HFFc6 (cell line): ENCODE data around the gene LRP2. TPM values are rescaled to one million over a fixed set of nuclear protein-coding genes. Genes with fewer than 3 reads are reported as not detected.

ENCODE experiments used
- DNase-seq: peaks from one replicate; pipeline ENCODE4 v3.0.0-alpha.2; 2018
- H3K27ac Mint-ChIP-seq: 2 replicates; pipeline ENCODE4 v1.8.0; 2020; ENCODE audit warnings: mild to moderate bottlenecking, mixed read lengths
- H3K27me3 Mint-ChIP-seq: 2 replicates; pipeline ENCODE4 v1.8.0; 2021; ENCODE audit warnings: mild to moderate bottlenecking, moderate library complexity, mixed read lengths; ENCODE audit not compliant: insufficient read depth
- H3K36me3 Mint-ChIP-seq: 2 replicates; pipeline ENCODE4 v1.8.0; 2021; ENCODE audit warnings: low read depth, mixed read lengths
- H3K4me1 Mint-ChIP-seq: 2 replicates; pipeline ENCODE4 v1.8.0; 2020; ENCODE audit warnings: low read depth, mixed read lengths
- H3K4me3 Mint-ChIP-seq: 2 replicates; pipeline ENCODE4 v1.8.0; 2020; ENCODE audit warnings: mild to moderate bottlenecking, moderate library complexity, mixed read lengths
- H3K9me3 Mint-ChIP-seq: 2 replicates; pipeline ENCODE4 v1.8.0; 2020; ENCODE audit warnings: mild to moderate bottlenecking, mixed read lengths
- CTCF ChIP-seq: fragments of 200-600 bp; sonication (generic); IDR thresholded peaks from 2 replicates; pipeline ENCODE4 v1.5.0; 2021; ENCODE audit warnings: antibody characterized with exemption, mild to moderate bottlenecking
- total RNA-seq, 6 experiments: library from RNA; stranded (reverse); fragmentation: NEBNext Ultra II Directional; extraction: Animal tissue kit (Norgen Biotek cat#: 25700); gene quantifications; 2 replicates in 1 of 6; 3 replicates in 5 of 6; pipeline ENCODE4 v1.2.3, GENCODE V29; 2021

Gene LRP2
- total RNA-seq, 6 experiments from 2014 or later: not detected

GRCh38 chr2:169159686-169160085, 202.6 kb downstream of the LRP2 start:
- Mint-ChIP-seq H3K36me3 (no peaks in the 10 kb centered on the region), H3K27me3 (no peaks in the 10 kb centered on the region), H3K4me3 (no peak overlapping the region), H3K27ac (no peak overlapping the region), H3K4me1 (no peaks in the 10 kb centered on the region), H3K9me3 (peaks cover 23% of the 10 kb centered on the region)
- DNase-seq: no peak
- TF ChIP-seq CTCF: no peak

GRCh38 chr2:169158874-169159273, 203.5 kb downstream of the LRP2 start:
- Mint-ChIP-seq H3K4me3 (no peak overlapping the region), H3K27me3 (no peaks in the 10 kb centered on the region), H3K9me3 (peaks cover 26% of the 10 kb centered on the region), H3K36me3 (no peaks in the 10 kb centered on the region), H3K27ac (no peak overlapping the region), H3K4me1 (no peaks in the 10 kb centered on the region)
- no peak for TF ChIP-seq CTCF
- no peak for DNase-seq

- Mint-ChIP-seq H3K9me3 (no peaks in the 10 kb centered on the region; the same call in 1 of the 2 replicates), H3K27ac (no peak overlapping the region), H3K27me3 (no peaks in the 10 kb centered on the region; the same call in 1 of the 2 replicates), H3K4me3 (no peak overlapping the region), H3K4me1 (no peaks in the 10 kb centered on the region), H3K36me3 (no peaks in the 10 kb centered on the region)
- DNase-seq: no peak
- no peak for TF ChIP-seq CTCF
Observed at GRCh38 chr2:169146220-169146619, 216.1 kb downstream of the LRP2 start.

- Mint-ChIP-seq H3K27me3 (no peaks in the 10 kb centered on the region; the same call in 1 of the 2 replicates), H3K9me3 (no peaks in the 10 kb centered on the region; the same call in 1 of the 2 replicates), H3K4me1 (no peaks in the 10 kb centered on the region), H3K36me3 (no peaks in the 10 kb centered on the region), H3K4me3 (no peak overlapping the region), H3K27ac (no peak overlapping the region)
- no peak for TF ChIP-seq CTCF
- DNase-seq: no peak
Observed at GRCh38 chr2:169143998-169144397, 218.3 kb downstream of the LRP2 start.

GRCh38 chr2:169141713-169142352, 220.5 kb downstream of the LRP2 start:
- no peaks in the 10 kb centered on the region; the same call in 1 of the 2 replicates for H3K27me3 Mint-ChIP-seq

More at GRCh38 chr2:169141713-169142352, 220.5 kb downstream of the LRP2 start:
- TF ChIP-seq CTCF: peak; percentile 89
- no peak overlapping the region for H3K4me3 Mint-ChIP-seq
- H3K4me1 Mint-ChIP-seq: no peaks in the 10 kb centered on the region
- no peak overlapping the region for H3K27ac Mint-ChIP-seq
- DNase-seq: peak; percentile 57
- H3K36me3 Mint-ChIP-seq: no peaks in the 10 kb centered on the region
- no peaks in the 10 kb centered on the region for H3K9me3 Mint-ChIP-seq
